ENCODE data around the gene DCC. TPM values are rescaled to one million over a fixed set of nuclear protein-coding genes. Genes with fewer than 3 reads are reported as not detected.
"Not testable (repeated sequence)": the region's sequence is repeated elsewhere in the genome, so short reads cannot be mapped to it uniquely, and the experiment has no call there.

Gene DCC
- total RNA-seq, 4 donors from 2014 or later = 0.27 to 2.5 TPM; not detected in 2

GRCh38 chr18:53467756-53468155 lies 1127.8 kb downstream of the DCC start:
- WGBS, 2 donors (ENCODE audit: low coverage in 1 of 2) = 86 to 95% methylated on average over 2 to 5 of the region's 5 CpGs
- H3K4me1 ChIP-seq = no peaks in the 10 kb centered on the region
- TF ChIP-seq POLR2AphosphoS5 (IDR thresholded peaks at IDR 0.05) (no peak), POLR2A (IDR thresholded peaks at IDR 0.05) (no peak), EP300 (IDR thresholded peaks at IDR 0.05; ENCODE audit: low read depth) (no peak), CTCF (IDR thresholded peaks at IDR 0.05) (no peak)
- in situ Hi-C loops (cut with MboI; ENCODE audit: low pct_ligation_motif_present in 1 of 4, low pct_unique_long_range_greater_than_20kb in 1 of 4, low sequenced_read_pairs in 3 of 4) = no loop called here
- H3K36me3 ChIP-seq = no peaks in the 10 kb centered on the region
- intact Hi-C loops (cut with DNase I; ENCODE audit: low total_unique reads) = no loop called here
- H3K4me3 ChIP-seq = no peak overlapping the region
- no peak overlapping the region for H3K27ac ChIP-seq
- no peak for DNase-seq
- no peaks in the 10 kb centered on the region for H3K9me3 ChIP-seq
- no peaks in the 10 kb centered on the region for H3K27me3 ChIP-seq

GRCh38 chr18:53468173-53468572 lies 1128.2 kb downstream of the DCC start:
- H3K4me1 ChIP-seq; H3K27me3 ChIP-seq; H3K4me3 ChIP-seq; H3K27ac ChIP-seq; H3K36me3 ChIP-seq; intact Hi-C loops (cut with DNase I; ENCODE audit: low total_unique reads); DNase-seq; in situ Hi-C loops (cut with MboI; ENCODE audit: low pct_ligation_motif_present in 1 of 4, low pct_unique_long_range_greater_than_20kb in 1 of 4, low sequenced_read_pairs in 3 of 4); H3K9me3 ChIP-seq: not testable (repeated sequence)
- WGBS, 2 donors (ENCODE audit: low coverage in 1 of 2) = 84 to 92% methylated on average over 2 of the region's 2 CpGs

GRCh38 chr18:53472546-53472945 lies 1132.5 kb downstream of the DCC start:
- in situ Hi-C loops (cut with MboI; ENCODE audit: low pct_ligation_motif_present in 1 of 4, low pct_unique_long_range_greater_than_20kb in 1 of 4, low sequenced_read_pairs in 3 of 4) (no loop called here), intact Hi-C loops (cut with DNase I; ENCODE audit: low total_unique reads) (no loop called here)
- Histone ChIP-seq H3K4me1 (no peaks in the 10 kb centered on the region), H3K36me3 (no peaks in the 10 kb centered on the region), H3K4me3 (no peak overlapping the region), H3K9me3 (no peaks in the 10 kb centered on the region), H3K27ac (no peak overlapping the region), H3K27me3 (no peaks in the 10 kb centered on the region)
- no peak for TF ChIP-seq POLR2AphosphoS5 (IDR thresholded peaks at IDR 0.05)
- TF ChIP-seq POLR2A (IDR thresholded peaks at IDR 0.05) = no peak
- no peak for TF ChIP-seq EP300 (IDR thresholded peaks at IDR 0.05; ENCODE audit: low read depth)
- no peak for TF ChIP-seq CTCF (IDR thresholded peaks at IDR 0.05)
- 42 to 50% methylated on average over 2 of the region's 2 CpGs for WGBS, 2 donors (ENCODE audit: low coverage in 1 of 2)
- DNase-seq = no peak

GRCh38 chr18:53478155-53478554 lies 1138.2 kb downstream of the DCC start:
- no peak for TF ChIP-seq EP300 (IDR thresholded peaks at IDR 0.05; ENCODE audit: low read depth)
- no peak for TF ChIP-seq CTCF (IDR thresholded peaks at IDR 0.05)
- no peak for TF ChIP-seq POLR2AphosphoS5 (IDR thresholded peaks at IDR 0.05)
- TF ChIP-seq POLR2A (IDR thresholded peaks at IDR 0.05) = no peak
- Histone ChIP-seq H3K27me3 (no peaks in the 10 kb centered on the region), H3K36me3 (no peaks in the 10 kb centered on the region), H3K9me3 (no peaks in the 10 kb centered on the region), H3K4me3 (no peak overlapping the region), H3K4me1 (no peaks in the 10 kb centered on the region), H3K27ac (no peak overlapping the region)
- no peak for DNase-seq
- in situ Hi-C loops (cut with MboI; ENCODE audit: low pct_ligation_motif_present in 1 of 4, low pct_unique_long_range_greater_than_20kb in 1 of 4, low sequenced_read_pairs in 3 of 4) = no loop called here
- intact Hi-C loops (cut with DNase I; ENCODE audit: low total_unique reads) = no loop called here
- WGBS, 2 donors (ENCODE audit: low coverage in 1 of 2) = 78 to 100% methylated on average over 2 to 3 of the region's 3 CpGs

GRCh38 chr18:53486296-53486695 lies 1146.3 kb downstream of the DCC start:
- no peak for DNase-seq
- WGBS, 2 donors (ENCODE audit: low coverage in 1 of 2) = 36 to 49% methylated on average over 3 of the region's 3 CpGs
- in situ Hi-C loops (cut with MboI; ENCODE audit: low pct_ligation_motif_present in 1 of 4, low pct_unique_long_range_greater_than_20kb in 1 of 4, low sequenced_read_pairs in 3 of 4) = no loop called here
- Histone ChIP-seq H3K4me3 (no peak overlapping the region), H3K27ac (no peak overlapping the region), H3K4me1 (no peaks in the 10 kb centered on the region), H3K27me3 (no peaks in the 10 kb centered on the region), H3K9me3 (no peaks in the 10 kb centered on the region), H3K36me3 (no peaks in the 10 kb centered on the region)
- TF ChIP-seq CTCF (IDR thresholded peaks at IDR 0.05) = no peak
- no peak for TF ChIP-seq POLR2A (IDR thresholded peaks at IDR 0.05)
- no peak for TF ChIP-seq POLR2AphosphoS5 (IDR thresholded peaks at IDR 0.05)
- no peak for TF ChIP-seq EP300 (IDR thresholded peaks at IDR 0.05; ENCODE audit: low read depth)
- intact Hi-C loops (cut with DNase I; ENCODE audit: low total_unique reads) = no loop called here

All from transverse colon (tissue), 4 donors.